ENCODE results near the gene C3orf20. TPM values are rescaled to one million over a fixed set of nuclear protein-coding genes. Genes with fewer than 3 reads are reported as not detected.
A peak's percentile ranks its signal among the peaks of the same experiment; 100 is the strongest.

C3orf20 gene
- total RNA-seq, 1 donor from 2014 or later = not detected

GRCh38 chr3:14819671-14820070 lies 144.7 kb downstream of the C3orf20 start:
- DNase-seq (ENCODE audit: low spot score) = peak; percentile 66
- peaks cover 66% of the 10 kb centered on the region for H3K27me3 Mint-ChIP-seq (ENCODE audit: low read depth)
- no peaks in the 10 kb centered on the region for H3K4me1 Mint-ChIP-seq (ENCODE audit: low read depth)
- no peaks in the 10 kb centered on the region for H3K9me3 Mint-ChIP-seq (ENCODE audit: low read depth)
- TF ChIP-seq CTCF (IDR thresholded peaks at IDR 0.05) = no peak
- H3K36me3 Mint-ChIP-seq (ENCODE audit: low read depth) = peaks cover 2% of the 10 kb centered on the region
- no peak overlapping the region for H3K27ac Mint-ChIP-seq (ENCODE audit: unreplicated experiment)
- H3K4me3 Mint-ChIP-seq (ENCODE audit: unreplicated experiment) = no peak overlapping the region

GRCh38 chr3:14820156-14820555 lies 145.2 kb downstream of the C3orf20 start:
- no peak for TF ChIP-seq CTCF (IDR thresholded peaks at IDR 0.05)
- Mint-ChIP-seq H3K27me3 (ENCODE audit: low read depth) (peaks cover 63% of the 10 kb centered on the region), H3K4me1 (ENCODE audit: low read depth) (no peaks in the 10 kb centered on the region), H3K4me3 (ENCODE audit: unreplicated experiment) (no peak overlapping the region), H3K36me3 (ENCODE audit: low read depth) (peaks cover 2% of the 10 kb centered on the region), H3K27ac (ENCODE audit: unreplicated experiment) (no peak overlapping the region), H3K9me3 (ENCODE audit: low read depth) (no peaks in the 10 kb centered on the region)
- peak; percentile 68 for DNase-seq (ENCODE audit: low spot score)

- H3K4me1 Mint-ChIP-seq (ENCODE audit: low read depth) = no peaks in the 10 kb centered on the region
These were observed 146.2 kb downstream of the C3orf20 start for GRCh38 chr3:14821151-14821550.

GRCh38 chr3:14822134-14822533 lies 147.2 kb downstream of the C3orf20 start:
- TF ChIP-seq CTCF (IDR thresholded peaks at IDR 0.05) = no peak
- peaks cover 2% of the 10 kb centered on the region for H3K36me3 Mint-ChIP-seq (ENCODE audit: low read depth)
- no peaks in the 10 kb centered on the region for H3K4me1 Mint-ChIP-seq (ENCODE audit: low read depth)
- H3K27ac Mint-ChIP-seq (ENCODE audit: unreplicated experiment) = no peak overlapping the region
- H3K9me3 Mint-ChIP-seq (ENCODE audit: low read depth) = no peaks in the 10 kb centered on the region
- DNase-seq (ENCODE audit: low spot score) = no peak
- H3K27me3 Mint-ChIP-seq (ENCODE audit: low read depth) = peaks cover 66% of the 10 kb centered on the region
- H3K4me3 Mint-ChIP-seq (ENCODE audit: unreplicated experiment) = no peak overlapping the region

More at GRCh38 chr3:14821151-14821550, 146.2 kb downstream of the C3orf20 start:
- Mint-ChIP-seq H3K27me3 (ENCODE audit: low read depth) (peaks cover 60% of the 10 kb centered on the region), H3K36me3 (ENCODE audit: low read depth) (peaks cover 2% of the 10 kb centered on the region), H3K4me3 (ENCODE audit: unreplicated experiment) (no peak overlapping the region), H3K9me3 (ENCODE audit: low read depth) (no peaks in the 10 kb centered on the region), H3K27ac (ENCODE audit: unreplicated experiment) (no peak overlapping the region)
- TF ChIP-seq CTCF (IDR thresholded peaks at IDR 0.05) = no peak
- peak; percentile 48 for DNase-seq (ENCODE audit: low spot score)

Other genes with a start within 250 kb of the C3orf20 start
- gene GRIP2, start 134.8 kb upstream of the C3orf20 start, total RNA-seq = 0.20 to 0.63 TPM in 2 of 3 replicates, not detected in the other
- gene CCDC174, start 23.4 kb upstream of the C3orf20 start, total RNA-seq = 15.4 to 18.6 TPM (median 17.2 TPM) in 3 replicates
- 0.22 to 0.46 TPM (median 0.28 TPM) in 3 replicates for gene FGD5, start 143.8 kb downstream of the C3orf20 start, total RNA-seq

Measured in chondrocyte (in vitro differentiated cells).